WTC11 (cell line): ENCODE measurements around the gene CBX6. TPM values are rescaled to one million over a fixed set of nuclear protein-coding genes. Genes with fewer than 3 reads are reported as not detected.

ENCODE experiments used
- ATAC-seq: fragments of 200-7000 bp; cut with Tn5 transposase; 2 replicates; pipeline ENCODE4 v1.10.0; 2021; ENCODE audit warnings: mild to moderate bottlenecking, moderate library complexity
- CTCF ChIA-PET: fragments of 300-600 bp; sonication (Branson Sonifier 250); formaldehyde crosslinking; loops from one replicate; lab custom pipeline; 2021; ENCODE audit warnings: antibody characterized with exemption; lab: Charles Lee
- POLR2A ChIA-PET: fragments of 350-600 bp; sonication (Branson Sonifier 250); formaldehyde crosslinking; loops from one replicate; lab custom pipeline; 2021; ENCODE audit warnings: antibody characterized with exemption; lab: Charles Lee
- DNase-seq: peaks from one replicate; pipeline ENCODE4 v3.0.0; 2021; ENCODE audit warnings: low spot score
- H3K27ac Mint-ChIP-seq: 2 replicates; pipeline ENCODE4 v1.8.0; 2021; ENCODE audit warnings: mixed read lengths
- H3K27me3 Mint-ChIP-seq: 2 replicates; pipeline ENCODE4 v1.8.0; 2021; ENCODE audit warnings: low read depth, mild to moderate bottlenecking, moderate library complexity, mixed read lengths
- H3K36me3 Mint-ChIP-seq: 2 replicates; pipeline ENCODE4 v1.8.0; 2021; ENCODE audit warnings: mixed read lengths
- H3K4me1 Mint-ChIP-seq: 2 replicates; pipeline ENCODE4 v1.8.0; 2022; ENCODE audit warnings: mixed read lengths
- H3K4me3 Mint-ChIP-seq: 2 replicates; pipeline ENCODE4 v1.8.0; 2021; ENCODE audit warnings: mild to moderate bottlenecking, moderate library complexity, mixed read lengths
- H3K9me3 Mint-ChIP-seq: 2 replicates; pipeline ENCODE4 v1.8.0; 2021; ENCODE audit warnings: mixed read lengths
- FOXK1 ChIP-seq: sonication (generic); formaldehyde crosslinking; IDR thresholded peaks from 2 replicates; pipeline ENCODE4 v1.8.0; 2022; ENCODE audit warnings: mild to moderate bottlenecking, moderate library complexity, missing genetic modification reagents
- JAZF1 ChIP-seq: fragments of 250-450 bp; sonication (Bioruptor Pico); IDR thresholded peaks from 2 replicates; pipeline ENCODE4 v1.9.0; 2021; ENCODE audit warnings: moderate library complexity, mild to moderate bottlenecking, inconsistent platforms
- NFATC4 ChIP-seq: fragments of 250-450 bp; sonication (Bioruptor Pico); IDR thresholded peaks from 2 replicates; pipeline ENCODE4 v1.9.0; 2021; ENCODE audit warnings: mild to moderate bottlenecking
- RELA ChIP-seq: sonication (generic); formaldehyde crosslinking; IDR thresholded peaks from 2 replicates; pipeline ENCODE4 v1.8.1; 2022; ENCODE audit warnings: missing genetic modification reagents, mild to moderate bottlenecking, borderline replicate concordance
- SP1 ChIP-seq: sonication (generic); formaldehyde crosslinking; conservative IDR thresholded peaks from 2 replicates; pipeline ENCODE4 v1.8.1; 2022; ENCODE audit warnings: missing genetic modification reagents
- ZBTB21 ChIP-seq: sonication (generic); formaldehyde crosslinking; IDR thresholded peaks from 2 replicates; pipeline ENCODE4 v1.8.1; 2023; ENCODE audit warnings: mild to moderate bottlenecking, missing genetic modification reagents, borderline replicate concordance
- total RNA-seq: library from RNA; stranded (reverse); gene quantifications from 3 replicates; pipeline ENCODE4 v1.2.3, GENCODE V29; 2021
- TF ChIP-seq, protein P1 (sequence below): sonication (generic); formaldehyde crosslinking; IDR thresholded peaks from 2 replicates; pipeline ENCODE4 v1.8.1; 2023; ENCODE audit warnings: mild to moderate bottlenecking, moderate library complexity, missing genetic modification reagents
- TF ChIP-seq, protein P2 (sequence below): sonication (generic); formaldehyde crosslinking; IDR thresholded peaks from 2 replicates; pipeline ENCODE4 v1.8.1; 2022; ENCODE audit warnings: mild to moderate bottlenecking, moderate library complexity, missing genetic modification reagents
- TF ChIP-seq, protein P3 (sequence below): sonication (generic); formaldehyde crosslinking; IDR thresholded peaks from 2 replicates; pipeline ENCODE4 v1.8.1; 2023; ENCODE audit warnings: mild to moderate bottlenecking, missing genetic modification reagents, moderate library complexity
- TF ChIP-seq, protein P4 (sequence below): sonication (generic); formaldehyde crosslinking; IDR thresholded peaks from 2 replicates; pipeline ENCODE4 v1.8.0; 2022; ENCODE audit warnings: missing genetic modification reagents
- TF ChIP-seq, protein P5 (sequence below): sonication (generic); formaldehyde crosslinking; IDR thresholded peaks from 2 replicates; pipeline ENCODE4 v1.8.1; 2023; ENCODE audit warnings: mild to moderate bottlenecking, missing genetic modification reagents

Gene CBX6
- total RNA-seq, 1 experiment from 2014 or later, result 27.0 TPM

DNA sequence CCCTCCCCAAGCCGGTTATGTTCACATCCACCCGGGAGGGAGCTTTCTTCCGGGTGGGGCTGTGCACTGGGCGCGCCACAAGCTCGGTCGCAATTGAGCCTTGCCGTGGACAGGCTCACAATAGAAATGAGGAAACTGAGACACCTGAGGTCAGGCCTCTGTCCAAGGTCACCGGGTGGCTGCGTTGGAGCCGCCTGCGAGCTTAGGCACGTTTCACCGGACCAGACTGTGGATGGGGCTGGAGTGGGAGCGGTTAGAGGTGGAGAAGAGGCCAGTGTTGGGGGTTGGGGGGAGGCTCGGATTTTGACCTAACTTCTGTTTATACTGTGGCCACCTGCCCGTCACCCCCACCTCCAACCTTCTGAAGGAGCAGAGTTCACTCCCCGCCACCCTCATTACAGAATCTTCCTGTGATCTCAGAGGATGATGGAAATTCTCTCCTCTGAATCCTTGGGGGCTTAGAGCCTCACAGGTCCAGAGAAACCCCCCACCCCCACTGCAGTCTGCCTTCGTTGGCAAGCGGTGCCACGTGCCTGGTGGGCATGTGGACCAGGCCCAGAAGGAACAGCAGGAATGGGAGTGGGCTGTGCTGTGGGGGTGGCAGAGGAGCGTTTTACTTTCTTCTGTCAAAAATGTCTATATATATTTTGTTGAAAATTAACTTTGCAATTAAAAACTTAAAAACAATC is 27.6 kb downstream of the CBX6 start:
- ATAC-seq (no peak; the same call in 1 of the 2 replicates), DNase-seq (no peak)
- Mint-ChIP-seq H3K36me3 (no peaks in the 10 kb centered on the region), H3K4me3 (peak overlapping the region; percentile 59), H3K4me1 (peaks cover 21% of the 10 kb centered on the region), H3K27me3 (peaks cover 76% of the 10 kb centered on the region), H3K27ac (no peak overlapping the region), H3K9me3 (no peaks in the 10 kb centered on the region)
- TF ChIP-seq, protein P1, sequence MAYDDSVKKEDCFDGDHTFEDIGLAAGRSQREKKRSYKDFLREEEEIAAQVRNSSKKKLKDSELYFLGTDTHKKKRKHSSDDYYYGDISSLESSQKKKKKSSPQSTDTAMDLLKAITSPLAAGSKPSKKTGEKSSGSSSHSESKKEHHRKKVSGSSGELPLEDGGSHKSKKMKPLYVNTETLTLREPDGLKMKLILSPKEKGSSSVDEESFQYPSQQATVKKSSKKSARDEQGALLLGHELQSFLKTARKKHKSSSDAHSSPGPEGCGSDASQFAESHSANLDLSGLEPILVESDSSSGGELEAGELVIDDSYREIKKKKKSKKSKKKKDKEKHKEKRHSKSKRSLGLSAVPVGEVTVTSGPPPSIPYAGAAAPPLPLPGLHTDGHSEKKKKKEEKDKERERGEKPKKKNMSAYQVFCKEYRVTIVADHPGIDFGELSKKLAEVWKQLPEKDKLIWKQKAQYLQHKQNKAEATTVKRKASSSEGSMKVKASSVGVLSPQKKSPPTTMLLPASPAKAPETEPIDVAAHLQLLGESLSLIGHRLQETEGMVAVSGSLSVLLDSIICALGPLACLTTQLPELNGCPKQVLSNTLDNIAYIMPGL (CRISPR knock-in tag), result peak; percentile 73; the same call in 1 of the 2 replicates
- TF ChIP-seq NFATC4, result no peak
- CTCF ChIA-PET, result interaction anchor here (1.7 to 3.9 kb wide), 6 partner anchors 10 to 119 kb away, joined by 6 to 51 read pairs (median 9); no protein-coding TSS in a partner anchor
- POLR2A ChIA-PET, result interaction anchor here (1.0 kb wide), 1 partner anchor 17 kb away, joined by 3 read pairs; no protein-coding TSS in a partner anchor

DNA sequence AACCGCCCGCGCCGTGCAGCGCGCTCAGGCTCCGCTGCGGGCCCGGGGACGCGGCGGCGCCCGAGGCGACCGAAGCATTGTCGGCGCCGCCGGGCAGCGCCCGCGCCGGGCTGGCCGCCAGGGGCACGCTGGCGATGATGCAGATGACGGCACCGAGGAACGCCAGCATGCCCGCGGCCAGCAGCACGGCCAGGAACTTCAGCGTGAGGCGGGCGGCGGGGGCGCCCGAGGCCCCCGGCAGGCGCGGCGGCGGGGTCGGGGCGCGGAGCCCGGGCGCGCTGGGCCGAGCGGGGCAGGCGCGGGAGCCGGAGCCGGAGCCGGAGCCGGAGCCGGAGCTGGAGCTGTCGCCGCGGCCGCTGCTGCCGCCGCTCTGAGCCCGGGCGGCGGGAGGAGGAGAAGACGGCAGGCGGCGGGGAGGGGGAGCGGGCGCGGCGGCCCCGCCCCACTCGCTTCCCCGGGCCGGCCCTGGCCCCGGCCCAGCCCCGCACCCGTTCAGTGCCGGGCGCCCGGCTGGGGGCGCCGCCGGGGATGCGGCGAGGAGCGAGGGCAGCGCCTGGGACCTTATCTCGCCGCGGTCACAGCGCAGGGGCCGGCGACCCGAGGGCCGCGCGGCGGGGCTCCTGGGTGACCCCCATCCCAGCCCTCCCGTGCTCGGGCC is 28.2 kb downstream of the CBX6 start, which contains the start of gene NPTXR:
NPTXR (minus strand) TSS at position 372 of the 658 bp plus-strand sequence.
- Mint-ChIP-seq H3K4me1 (peaks cover 21% of the 10 kb centered on the region), H3K9me3 (no peaks in the 10 kb centered on the region), H3K27me3 (peaks cover 69% of the 10 kb centered on the region), H3K36me3 (no peaks in the 10 kb centered on the region), H3K4me3 (peak within 1 kb of the TSS; percentile 81), H3K27ac (no peak within 1 kb of the TSS)
- ChIA-PET POLR2A (interaction anchor here (1.0 kb wide), 1 partner anchor 17 kb away, joined by 3 read pairs; no protein-coding TSS in a partner anchor), CTCF (interaction anchor here (0.9 to 3.9 kb wide), 9 partner anchors 9 to 119 kb away, joined by 3 to 51 read pairs (median 8); no protein-coding TSS in a partner anchor)
- TF ChIP-seq FOXK1 (CRISPR knock-in tag), result no peak
- peak; percentile 59; the same call in 1 of the 2 replicates for TF ChIP-seq SP1
- TF ChIP-seq ZBTB21, result no peak
- no peak for TF ChIP-seq JAZF1 (CRISPR knock-in tag)
- TF ChIP-seq, protein P2, sequence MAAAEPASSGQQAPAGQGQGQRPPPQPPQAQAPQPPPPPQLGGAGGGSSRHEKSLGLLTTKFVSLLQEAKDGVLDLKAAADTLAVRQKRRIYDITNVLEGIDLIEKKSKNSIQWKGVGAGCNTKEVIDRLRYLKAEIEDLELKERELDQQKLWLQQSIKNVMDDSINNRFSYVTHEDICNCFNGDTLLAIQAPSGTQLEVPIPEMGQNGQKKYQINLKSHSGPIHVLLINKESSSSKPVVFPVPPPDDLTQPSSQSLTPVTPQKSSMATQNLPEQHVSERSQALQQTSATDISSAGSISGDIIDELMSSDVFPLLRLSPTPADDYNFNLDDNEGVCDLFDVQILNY, result 0 out of 2 replicates have a peak, but pooled peaks have one; percentile 26
- TF ChIP-seq, protein P3, sequence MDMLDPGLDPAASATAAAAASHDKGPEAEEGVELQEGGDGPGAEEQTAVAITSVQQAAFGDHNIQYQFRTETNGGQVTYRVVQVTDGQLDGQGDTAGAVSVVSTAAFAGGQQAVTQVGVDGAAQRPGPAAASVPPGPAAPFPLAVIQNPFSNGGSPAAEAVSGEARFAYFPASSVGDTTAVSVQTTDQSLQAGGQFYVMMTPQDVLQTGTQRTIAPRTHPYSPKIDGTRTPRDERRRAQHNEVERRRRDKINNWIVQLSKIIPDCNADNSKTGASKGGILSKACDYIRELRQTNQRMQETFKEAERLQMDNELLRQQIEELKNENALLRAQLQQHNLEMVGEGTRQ (CRISPR knock-in tag), result no peak
- TF ChIP-seq, protein P4, sequence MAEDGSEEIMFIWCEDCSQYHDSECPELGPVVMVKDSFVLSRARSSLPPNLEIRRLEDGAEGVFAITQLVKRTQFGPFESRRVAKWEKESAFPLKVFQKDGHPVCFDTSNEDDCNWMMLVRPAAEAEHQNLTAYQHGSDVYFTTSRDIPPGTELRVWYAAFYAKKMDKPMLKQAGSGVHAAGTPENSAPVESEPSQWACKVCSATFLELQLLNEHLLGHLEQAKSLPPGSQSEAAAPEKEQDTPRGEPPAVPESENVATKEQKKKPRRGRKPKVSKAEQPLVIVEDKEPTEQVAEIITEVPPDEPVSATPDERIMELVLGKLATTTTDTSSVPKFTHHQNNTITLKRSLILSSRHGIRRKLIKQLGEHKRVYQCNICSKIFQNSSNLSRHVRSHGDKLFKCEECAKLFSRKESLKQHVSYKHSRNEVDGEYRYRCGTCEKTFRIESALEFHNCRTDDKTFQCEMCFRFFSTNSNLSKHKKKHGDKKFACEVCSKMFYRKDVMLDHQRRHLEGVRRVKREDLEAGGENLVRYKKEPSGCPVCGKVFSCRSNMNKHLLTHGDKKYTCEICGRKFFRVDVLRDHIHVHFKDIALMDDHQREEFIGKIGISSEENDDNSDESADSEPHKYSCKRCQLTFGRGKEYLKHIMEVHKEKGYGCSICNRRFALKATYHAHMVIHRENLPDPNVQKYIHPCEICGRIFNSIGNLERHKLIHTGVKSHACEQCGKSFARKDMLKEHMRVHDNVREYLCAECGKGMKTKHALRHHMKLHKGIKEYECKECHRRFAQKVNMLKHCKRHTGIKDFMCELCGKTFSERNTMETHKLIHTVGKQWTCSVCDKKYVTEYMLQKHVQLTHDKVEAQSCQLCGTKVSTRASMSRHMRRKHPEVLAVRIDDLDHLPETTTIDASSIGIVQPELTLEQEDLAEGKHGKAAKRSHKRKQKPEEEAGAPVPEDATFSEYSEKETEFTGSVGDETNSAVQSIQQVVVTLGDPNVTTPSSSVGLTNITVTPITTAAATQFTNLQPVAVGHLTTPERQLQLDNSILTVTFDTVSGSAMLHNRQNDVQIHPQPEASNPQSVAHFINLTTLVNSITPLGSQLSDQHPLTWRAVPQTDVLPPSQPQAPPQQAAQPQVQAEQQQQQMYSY (CRISPR knock-in tag), result no peak
- no peak for TF ChIP-seq RELA (CRISPR knock-in tag)
- TF ChIP-seq, protein P5, sequence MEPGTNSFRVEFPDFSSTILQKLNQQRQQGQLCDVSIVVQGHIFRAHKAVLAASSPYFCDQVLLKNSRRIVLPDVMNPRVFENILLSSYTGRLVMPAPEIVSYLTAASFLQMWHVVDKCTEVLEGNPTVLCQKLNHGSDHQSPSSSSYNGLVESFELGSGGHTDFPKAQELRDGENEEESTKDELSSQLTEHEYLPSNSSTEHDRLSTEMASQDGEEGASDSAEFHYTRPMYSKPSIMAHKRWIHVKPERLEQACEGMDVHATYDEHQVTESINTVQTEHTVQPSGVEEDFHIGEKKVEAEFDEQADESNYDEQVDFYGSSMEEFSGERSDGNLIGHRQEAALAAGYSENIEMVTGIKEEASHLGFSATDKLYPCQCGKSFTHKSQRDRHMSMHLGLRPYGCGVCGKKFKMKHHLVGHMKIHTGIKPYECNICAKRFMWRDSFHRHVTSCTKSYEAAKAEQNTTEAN (CRISPR knock-in tag), result no peak
- ATAC-seq, result peak; percentile 77
- DNase-seq, result peak; percentile 59
